ENCODE results near the gene UGT1A9.

GRCh38 chr2:233758849-233759248 is 87.2 kb downstream of the UGT1A9 start:
- TF ChIP-seq CTCF (IDR thresholded peaks at IDR 0.05) (no peak), EP300 (IDR thresholded peaks at IDR 0.05) (no peak), POLR2A (IDR thresholded peaks at IDR 0.05) (no peak)
